ENCODE data around the gene ZSCAN12.

- TF ChIP-seq EZH2 (IDR thresholded peaks at IDR 0.05; ENCODE audit: insufficient read depth, poor library complexity, severe bottlenecking) (no peak), EZH2phosphoT487 (IDR thresholded peaks at IDR 0.05; ENCODE audit: insufficient read depth, low read depth) (no peak)
These were observed 16.1 kb downstream of the ZSCAN12 start for GRCh38 chr6:28383235-28384142.
